Keratinocyte (primary cell): ENCODE results near the gene TMEM9. TPM values are rescaled to one million over a fixed set of nuclear protein-coding genes. Genes with fewer than 3 reads are reported as not detected.

Source experiments
- DNase-seq: peaks from one replicate; pipeline ENCODE4 v3.0.0-alpha.2; 2011; ENCODE audit warnings: low read depth, missing footprints, low spot score
- FAIRE-seq: peaks from 2 replicates; lab custom pipeline; 2011; peaks lifted over from hg19 to GRCh38; lab: Jason Lieb, UNC
- H2AFZ ChIP-seq: 2 replicates; pipeline ENCODE4 v1.6.0; 2012; ENCODE audit warnings: low read length, control low read depth, inconsistent platforms; ENCODE audit not compliant: control insufficient read depth
- H3K27ac ChIP-seq: 2 replicates; pipeline ENCODE4 v1.5.1; 2011; ENCODE audit warnings: low read length; ENCODE audit not compliant: control insufficient read depth, insufficient read depth
- H3K27me3 ChIP-seq: 3 replicates; pipeline ENCODE4 v1.6.0; 2011; ENCODE audit warnings: low read length; ENCODE audit not compliant: control insufficient read depth, insufficient read depth; ENCODE audit errors: extremely low read depth
- H3K36me3 ChIP-seq, 2 experiments: 2 replicates in 1 of 2; 3 replicates in 1 of 2; pipeline ENCODE4 v1.5.1; 2011; ENCODE audit warnings: low read length in 2 of 2, mild to moderate bottlenecking in 1 of 2; ENCODE audit not compliant: control insufficient read depth in 2 of 2, insufficient read depth in 2 of 2; ENCODE audit errors: extremely low read depth in 1 of 2
- H3K4me1 ChIP-seq: 3 replicates; pipeline ENCODE4 v1.5.1; 2011; ENCODE audit warnings: low read length; ENCODE audit not compliant: control insufficient read depth, insufficient read depth; ENCODE audit errors: extremely low read depth
- H3K4me2 ChIP-seq: 3 replicates; pipeline ENCODE4 v1.6.0; 2011; ENCODE audit warnings: low read depth, low read length; ENCODE audit not compliant: control insufficient read depth, insufficient read depth; ENCODE audit errors: extremely low read depth
- H3K4me3 ChIP-seq, 3 experiments: fragments of 200-600 bp in 1 of 3; sonication (generic) in 1 of 3; 2 replicates in 2 of 3; 3 replicates in 1 of 3; pipeline ENCODE4 v1.5.1; 2011 to 2016; ENCODE audit warnings: low read length in 3 of 3, mild to moderate bottlenecking in 3 of 3, control low read depth in 2 of 3, inconsistent platforms in 1 of 3, low read depth in 1 of 3, mixed read lengths in 1 of 3, mixed run types in 1 of 3, moderate library complexity in 1 of 3; ENCODE audit not compliant: control insufficient read depth in 2 of 3, insufficient read depth in 2 of 3; ENCODE audit errors: extremely low read depth in 1 of 3
- H3K79me2 ChIP-seq: 2 replicates; pipeline ENCODE4 v1.6.0; 2012; ENCODE audit warnings: low read length; ENCODE audit not compliant: control insufficient read depth, insufficient read depth
- H3K9ac ChIP-seq: 3 replicates; pipeline ENCODE4 v1.6.0; 2011; ENCODE audit warnings: low read length; ENCODE audit not compliant: control insufficient read depth, insufficient read depth; ENCODE audit errors: extremely low read depth
- H3K9me1 ChIP-seq: 3 replicates; pipeline ENCODE4 v1.6.0; 2011; ENCODE audit warnings: low read length; ENCODE audit not compliant: control insufficient read depth, insufficient read depth; ENCODE audit errors: extremely low read depth
- H3K9me3 ChIP-seq: 2 replicates; pipeline ENCODE4 v1.5.1; 2012; ENCODE audit warnings: low read depth, low read length; ENCODE audit not compliant: control insufficient read depth
- H4K20me1 ChIP-seq: 3 replicates; pipeline ENCODE4 v1.6.0; 2011; ENCODE audit warnings: low read length; ENCODE audit not compliant: control insufficient read depth, insufficient read depth; ENCODE audit errors: extremely low read depth
- EZH2 ChIP-seq: IDR thresholded peaks from one replicate; pipeline ENCODE4 v1.6.1; 2012; ENCODE audit warnings: inconsistent platforms, mild to moderate bottlenecking, low read length, moderate library complexity
- dilution Hi-C: fragments of 300-500 bp; cut with MboI; formaldehyde crosslinking; loops from one replicate; pipeline ENCODE4 v1.7.0; 2020; ENCODE audit warnings: low sequenced_read_pairs; ENCODE audit not compliant: extremely low pct_ligation_motif_present
- polyA plus RNA-seq, 5 experiments: library from polyadenylated mRNA; depleted of rRNA in 3 of 5; stranded (reverse) in 3 of 5; stranded (forward) in 1 of 5; unstranded in 1 of 5; fragments of >200 nt; gene quantifications; 1 replicate in 1 of 5; 2 replicates in 3 of 5; 3 replicates in 1 of 5; pipeline versions ENCODE4 v1.2.1 to v1.2.3, GENCODE V29; 2011 to 2012; ENCODE audit warnings: missing spikeins in 2 of 5, low read depth in 1 of 5, low replicate concordance in 1 of 5
- TF ChIP-seq, protein P1 (sequence below), 3 experiments: IDR thresholded peaks in 1 of 3; conservative IDR thresholded peaks in 1 of 3; optimal IDR thresholded peaks in 1 of 3; 2 replicates in 2 of 3; 3 replicates in 1 of 3; pipeline versions ENCODE3 to v1.5.1; 2011; ENCODE audit warnings: low read length in 3 of 3, mild to moderate bottlenecking in 3 of 3, moderate library complexity in 2 of 3, control low read depth in 1 of 3, inconsistent platforms in 1 of 3; ENCODE audit not compliant: insufficient read depth in 2 of 3; ENCODE audit errors: extremely low read depth in 1 of 3

The TMEM9 gene
- polyA plus RNA-seq, 1 donor (not counting 4 experiments of a cell fraction or from before 2014, with no cell fraction given): 56.0 TPM

DNA sequence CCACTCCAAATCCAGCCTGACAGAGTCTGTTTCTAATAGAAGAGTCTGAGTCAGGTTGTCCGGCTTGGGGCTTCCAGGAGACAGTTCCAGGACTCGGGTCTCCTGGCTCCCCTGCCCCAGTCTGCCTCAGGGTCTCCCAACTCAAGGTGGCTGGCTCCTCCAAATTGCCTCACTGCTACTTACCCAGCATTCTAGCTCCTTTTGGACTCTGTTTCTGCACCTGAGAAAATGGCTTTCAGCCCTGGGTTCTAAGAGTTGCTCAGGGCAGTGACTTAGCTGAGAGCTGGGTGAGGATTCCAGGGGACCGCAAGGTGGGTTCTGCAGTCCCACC is 30.8 kb upstream of the TMEM9 start:
- H3K27ac ChIP-seq: no peak overlapping the region
- no peak for FAIRE-seq
- no peak overlapping the region for H2AFZ ChIP-seq

GRCh38 chr1:201184307-201185122 is 30.2 kb upstream of the TMEM9 start:
- H3K9me1 ChIP-seq: no peaks in the 10 kb centered on the region
- peaks cover 30% of the 10 kb centered on the region for H3K27me3 ChIP-seq
- H3K36me3 ChIP-seq: no peaks in the 10 kb centered on the region
- no peak overlapping the region for H3K4me3 ChIP-seq
- H3K4me1 ChIP-seq: no peaks in the 10 kb centered on the region
- no peak overlapping the region for H3K9ac ChIP-seq
- no peaks in the 10 kb centered on the region for H3K9me3 ChIP-seq
- no peak overlapping the region for H3K4me2 ChIP-seq
- TF ChIP-seq, protein P1, sequence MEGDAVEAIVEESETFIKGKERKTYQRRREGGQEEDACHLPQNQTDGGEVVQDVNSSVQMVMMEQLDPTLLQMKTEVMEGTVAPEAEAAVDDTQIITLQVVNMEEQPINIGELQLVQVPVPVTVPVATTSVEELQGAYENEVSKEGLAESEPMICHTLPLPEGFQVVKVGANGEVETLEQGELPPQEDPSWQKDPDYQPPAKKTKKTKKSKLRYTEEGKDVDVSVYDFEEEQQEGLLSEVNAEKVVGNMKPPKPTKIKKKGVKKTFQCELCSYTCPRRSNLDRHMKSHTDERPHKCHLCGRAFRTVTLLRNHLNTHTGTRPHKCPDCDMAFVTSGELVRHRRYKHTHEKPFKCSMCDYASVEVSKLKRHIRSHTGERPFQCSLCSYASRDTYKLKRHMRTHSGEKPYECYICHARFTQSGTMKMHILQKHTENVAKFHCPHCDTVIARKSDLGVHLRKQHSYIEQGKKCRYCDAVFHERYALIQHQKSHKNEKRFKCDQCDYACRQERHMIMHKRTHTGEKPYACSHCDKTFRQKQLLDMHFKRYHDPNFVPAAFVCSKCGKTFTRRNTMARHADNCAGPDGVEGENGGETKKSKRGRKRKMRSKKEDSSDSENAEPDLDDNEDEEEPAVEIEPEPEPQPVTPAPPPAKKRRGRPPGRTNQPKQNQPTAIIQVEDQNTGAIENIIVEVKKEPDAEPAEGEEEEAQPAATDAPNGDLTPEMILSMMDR (optimal IDR thresholded peaks at IDR 0.05 in 1 of 3, IDR thresholded peaks at IDR 0.05 in 1 of 3, conservative IDR thresholded peaks at IDR 0.05 in 1 of 3; ENCODE audit: extremely low read depth in 1 of 3, insufficient read depth in 2 of 3, low read length in 3 of 3): peak; percentile 69 to 87 (median 70)
- TF ChIP-seq EZH2: no peak
- dilution Hi-C loops: no loop called here
- no peaks in the 10 kb centered on the region for H3K79me2 ChIP-seq
- DNase-seq: no peak
- FAIRE-seq: no peak
- H4K20me1 ChIP-seq: no peaks in the 10 kb centered on the region
- no peak overlapping the region for H2AFZ ChIP-seq
- H3K27ac ChIP-seq: no peak overlapping the region

More for the DNA sequence above, 30.8 kb upstream of the TMEM9 start:
- H3K36me3 ChIP-seq: no peaks in the 10 kb centered on the region
- no peaks in the 10 kb centered on the region for H3K79me2 ChIP-seq
- H3K9me3 ChIP-seq: no peaks in the 10 kb centered on the region
- no peaks in the 10 kb centered on the region for H4K20me1 ChIP-seq
- TF ChIP-seq, protein P1 (optimal IDR thresholded peaks at IDR 0.05 in 1 of 3, IDR thresholded peaks at IDR 0.05 in 1 of 3, conservative IDR thresholded peaks at IDR 0.05 in 1 of 3; ENCODE audit: extremely low read depth in 1 of 3, insufficient read depth in 2 of 3, low read length in 3 of 3): no peak
- no peak for TF ChIP-seq EZH2
- no peaks in the 10 kb centered on the region for H3K4me1 ChIP-seq
- H3K9ac ChIP-seq: no peak overlapping the region
- H3K9me1 ChIP-seq: no peaks in the 10 kb centered on the region
- H3K27me3 ChIP-seq: peaks cover 36% of the 10 kb centered on the region
- dilution Hi-C loops: no loop called here
- no peak overlapping the region for H3K4me3 ChIP-seq
- no peak for DNase-seq
- H3K4me2 ChIP-seq: no peak overlapping the region
